Stomach (tissue), 9 donors: ENCODE measurements around the gene NT5DC1. TPM values are rescaled to one million over a fixed set of nuclear protein-coding genes. Genes with fewer than 3 reads are reported as not detected.

Experiments
- DNase-seq, 2 donors: peaks; one replicate each; pipeline versions ENCODE4 v3.0.0 to v3.0.0-alpha.2; 2013 to 2019
- H3K27ac ChIP-seq, 5 donors: fragments of 200-600 bp in 4 of 5; sonication (generic) in 4 of 5; one replicate each; pipeline ENCODE4 v1.5.1; 2013 to 2019; ENCODE audit warnings: mild to moderate bottlenecking in 1 of 5, moderate library complexity in 1 of 5
- H3K27me3 ChIP-seq, 3 donors: fragments of 200-600 bp; sonication (generic); one replicate each; pipeline ENCODE4 v1.5.1; 2017 to 2019; ENCODE audit warnings: mixed run types in 1 of 3
- H3K36me3 ChIP-seq, 4 donors: fragments of 200-600 bp; sonication (generic); 1 replicate in 3 of 4; 2 replicates in 1 of 4; pipeline ENCODE4 v1.5.1; 2016 to 2019
- H3K4me1 ChIP-seq, 4 donors: fragments of 200-600 bp; sonication (generic); one replicate each; pipeline ENCODE4 v1.5.1; 2016 to 2019
- H3K4me3 ChIP-seq, 4 donors: fragments of 200-600 bp; sonication (generic) in 3 of 4; one replicate each; pipeline ENCODE4 v1.5.1; 2016 to 2019; ENCODE audit warnings: mild to moderate bottlenecking in 1 of 4
- H3K9me3 ChIP-seq, 4 donors: fragments of 200-600 bp; sonication (generic); one replicate each; pipeline ENCODE4 v1.5.1; 2016 to 2019
- EP300 ChIP-seq: sonication (generic); formaldehyde crosslinking; IDR thresholded peaks from one replicate; pipeline ENCODE4 v1.6.1; 2017; ENCODE audit warnings: antibody characterized with exemption
- POLR2A ChIP-seq, 4 donors: fragments of 450-650 bp; IDR thresholded peaks; one replicate each; pipeline ENCODE4 v1.6.1; 2016; ENCODE audit warnings: antibody characterized with exemption in 4 of 4, control low read depth in 2 of 4, mild to moderate bottlenecking in 1 of 4, moderate library complexity in 1 of 4
- POLR2AphosphoS5 ChIP-seq, 3 donors: sonication (generic); formaldehyde crosslinking; IDR thresholded peaks; one replicate each; pipeline ENCODE4 v1.6.1; 2016; ENCODE audit warnings: antibody characterized with exemption in 3 of 3
- WGBS, 5 donors: extraction: QIAGEN DNeasy Blood & Tissue Kit in 3 of 5; methylation state at CpG; one replicate each; pipeline versions ENCODE4 v1.1.5 to v1.1.7; 2013 to 2018; 5-methylcytosine and 5-hydroxymethylcytosine counted together
- intact Hi-C: fragments of 100-400 bp; cut with DNase I; formaldehyde crosslinking; loops from one replicate; pipeline ENCODE4 v1.15.1; 2023; ENCODE audit warnings: low total_unique reads
- polyA plus RNA-seq, 3 donors: library from polyadenylated mRNA; stranded (reverse); fragments of 200-250 nt; gene quantifications; one replicate each; pipeline ENCODE4 v1.2.3, GENCODE V29; 2013
- total RNA-seq, 5 donors: library from RNA; depleted of rRNA; stranded (reverse); fragments of >200 nt; gene quantifications; one replicate each; pipeline versions ENCODE4 v1.1.0 to v1.2.3, GENCODE V29; 2014 to 2016
- TF ChIP-seq, protein P1 (sequence below), 7 experiments: fragments of 450-650 bp in 4 of 7; fragments of 200-600 bp in 3 of 7; sonication (generic) in 3 of 7; IDR thresholded peaks; one replicate each; pipeline ENCODE4 v1.5.1; 2016 to 2019; ENCODE audit warnings: antibody characterized with exemption in 7 of 7, control low read depth in 2 of 7, mild to moderate bottlenecking in 1 of 7
- donor health status: healthy with polysubstance abuse.
- donor health status: Bipolar disorder and iron deficiency.
- donor health status: healthy.

NT5DC1 gene
- total and polyA plus RNA-seq, 8 donors = 8.0 to 136 (median 17.4) TPM

DNA sequence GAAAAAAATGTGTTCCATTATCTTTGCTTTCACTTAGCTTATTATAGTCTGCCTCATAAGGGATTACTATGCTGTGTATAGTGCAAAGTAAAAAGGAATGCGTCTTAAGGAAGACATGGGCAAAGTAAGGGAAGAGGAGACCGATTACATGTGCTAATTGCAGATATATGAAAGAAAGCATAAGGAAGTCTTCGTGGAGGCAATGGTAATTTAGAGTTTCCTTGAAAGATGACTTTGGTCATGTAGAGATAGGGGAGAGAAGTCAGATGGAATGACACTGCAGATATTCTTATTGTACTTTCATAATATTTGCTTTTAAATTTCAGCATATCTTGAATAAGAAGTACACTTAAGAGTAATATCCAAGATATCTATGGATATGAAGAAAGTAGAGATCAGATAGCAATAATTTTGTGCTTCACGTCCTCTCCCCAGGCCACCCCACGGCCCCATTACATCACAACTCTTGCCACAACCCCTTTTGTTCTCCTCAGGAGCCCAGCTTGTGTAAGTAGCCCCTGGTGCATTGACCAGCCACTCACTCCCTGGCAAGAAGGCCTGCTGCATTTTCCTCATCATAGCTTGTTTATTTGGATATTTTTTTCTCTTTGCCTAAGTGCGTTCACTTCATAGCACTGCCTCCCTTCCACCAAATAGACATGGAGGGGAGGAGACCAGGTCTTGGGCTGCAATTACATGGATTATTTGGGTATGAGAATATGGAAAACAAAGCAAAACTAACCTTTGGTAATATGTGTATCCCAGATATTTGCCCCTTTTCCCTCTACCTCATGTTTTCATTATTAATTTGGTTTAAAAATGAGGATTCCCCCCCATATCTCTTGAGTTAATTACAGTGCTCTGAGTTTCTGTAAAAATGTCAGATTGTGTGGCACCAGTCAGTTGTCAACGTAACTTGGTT, 56.0 kb downstream of the NT5DC1 start:
- Histone ChIP-seq H3K27me3 (no peaks in the 10 kb centered on the region), H3K4me3 (no peak overlapping the region), H3K4me1 (peaks cover 0 to 7% (median 2%) of the 10 kb centered on the region in 4 donors), H3K9me3 (no peaks in the 10 kb centered on the region), H3K27ac (no peak overlapping the region), H3K36me3 (no peaks in the 10 kb centered on the region)
- no peak for DNase-seq
- no peak for TF ChIP-seq POLR2A (IDR thresholded peaks at IDR 0.05)
- TF ChIP-seq POLR2AphosphoS5 (IDR thresholded peaks at IDR 0.05) = no peak
- TF ChIP-seq EP300 = no peak
- TF ChIP-seq, protein P1, sequence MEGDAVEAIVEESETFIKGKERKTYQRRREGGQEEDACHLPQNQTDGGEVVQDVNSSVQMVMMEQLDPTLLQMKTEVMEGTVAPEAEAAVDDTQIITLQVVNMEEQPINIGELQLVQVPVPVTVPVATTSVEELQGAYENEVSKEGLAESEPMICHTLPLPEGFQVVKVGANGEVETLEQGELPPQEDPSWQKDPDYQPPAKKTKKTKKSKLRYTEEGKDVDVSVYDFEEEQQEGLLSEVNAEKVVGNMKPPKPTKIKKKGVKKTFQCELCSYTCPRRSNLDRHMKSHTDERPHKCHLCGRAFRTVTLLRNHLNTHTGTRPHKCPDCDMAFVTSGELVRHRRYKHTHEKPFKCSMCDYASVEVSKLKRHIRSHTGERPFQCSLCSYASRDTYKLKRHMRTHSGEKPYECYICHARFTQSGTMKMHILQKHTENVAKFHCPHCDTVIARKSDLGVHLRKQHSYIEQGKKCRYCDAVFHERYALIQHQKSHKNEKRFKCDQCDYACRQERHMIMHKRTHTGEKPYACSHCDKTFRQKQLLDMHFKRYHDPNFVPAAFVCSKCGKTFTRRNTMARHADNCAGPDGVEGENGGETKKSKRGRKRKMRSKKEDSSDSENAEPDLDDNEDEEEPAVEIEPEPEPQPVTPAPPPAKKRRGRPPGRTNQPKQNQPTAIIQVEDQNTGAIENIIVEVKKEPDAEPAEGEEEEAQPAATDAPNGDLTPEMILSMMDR (IDR thresholded peaks at IDR 0.05) = no peak
- WGBS, 5 donors = 82 to 87% (median 82%) methylated on average over 7 of the region's 7 CpGs
- intact Hi-C loops = no loop called here

GRCh38 chr6:116157391-116157790, 56.7 kb downstream of the NT5DC1 start:
- H3K4me3 ChIP-seq = no peak overlapping the region
- no peaks in the 10 kb centered on the region for H3K9me3 ChIP-seq
- H3K4me1 ChIP-seq = peaks cover 0 to 7% (median 2%) of the 10 kb centered on the region in 4 donors
- no peak for TF ChIP-seq EP300
- TF ChIP-seq, protein P1 (IDR thresholded peaks at IDR 0.05) = no peak
- no peak for TF ChIP-seq POLR2A (IDR thresholded peaks at IDR 0.05)
- TF ChIP-seq POLR2AphosphoS5 (IDR thresholded peaks at IDR 0.05) = no peak
- H3K27ac ChIP-seq = no peak overlapping the region
- H3K36me3 ChIP-seq = no peaks in the 10 kb centered on the region
- H3K27me3 ChIP-seq = no peaks in the 10 kb centered on the region
- intact Hi-C loops = no loop called here
- 79 to 97% (median 82%) methylated on average over 1 of the region's 1 CpG for WGBS, 5 donors
- DNase-seq = no peak

- no peak for DNase-seq
- H3K4me3 ChIP-seq = no peak overlapping the region
- H3K27me3 ChIP-seq = no peaks in the 10 kb centered on the region
- no peaks in the 10 kb centered on the region for H3K9me3 ChIP-seq
- no peaks in the 10 kb centered on the region for H3K36me3 ChIP-seq
- intact Hi-C loops = no loop called here
- no peak for TF ChIP-seq EP300
- TF ChIP-seq POLR2AphosphoS5 (IDR thresholded peaks at IDR 0.05) = no peak
- TF ChIP-seq POLR2A (IDR thresholded peaks at IDR 0.05) = no peak
- TF ChIP-seq, protein P1 (IDR thresholded peaks at IDR 0.05) = no peak
- H3K27ac ChIP-seq = no peak overlapping the region
- peaks cover 0 to 7% (median 2%) of the 10 kb centered on the region in 4 donors for H3K4me1 ChIP-seq
- 44 to 59% (median 58%) methylated on average over 3 of the region's 3 CpGs for WGBS, 5 donors
Measured at GRCh38 chr6:116158641-116159040, 58.0 kb downstream of the NT5DC1 start.

GRCh38 chr6:116159782-116160524, 59.3 kb downstream of the NT5DC1 start:
- intact Hi-C loops = no loop called here
- Histone ChIP-seq H3K4me1 (peaks cover 0 to 7% (median 2%) of the 10 kb centered on the region in 4 donors), H3K4me3 (no peak overlapping the region), H3K36me3 (no peaks in the 10 kb centered on the region), H3K27me3 (no peaks in the 10 kb centered on the region), H3K9me3 (no peaks in the 10 kb centered on the region), H3K27ac (no peak overlapping the region)
- WGBS, 5 donors = 89 to 94% (median 94%) methylated on average over 3 of the region's 3 CpGs
- DNase-seq = no peak
- TF ChIP-seq POLR2A (IDR thresholded peaks at IDR 0.05) (no peak), POLR2AphosphoS5 (IDR thresholded peaks at IDR 0.05) (no peak), EP300 (no peak)
